Stimulated activated memory B cell treated with anti-CD40 and anti-IgM and Interleukin-4, amounts not matched to agents 10 μg/mL and 1 μg/mL and 100 μg/mL, for 72 hours (primary cell): ENCODE results near the gene RAB36.

ENCODE experiments used
- ATAC-seq: fragments of 150-1000 bp; cut with Tn5 transposase; 2 replicates; pipeline ENCODE4 v1.10.0; 2021
- H3K27ac Mint-ChIP-seq: one replicate; pipeline ENCODE4 v1.8.0; 2022; ENCODE audit warnings: mild to moderate bottlenecking, mixed read lengths
- H3K27me3 Mint-ChIP-seq: one replicate; pipeline ENCODE4 v1.8.0; 2022; ENCODE audit warnings: mixed read lengths
- H3K36me3 Mint-ChIP-seq: one replicate; pipeline ENCODE4 v1.8.0; 2022; ENCODE audit warnings: mixed read lengths
- H3K4me1 Mint-ChIP-seq: one replicate; pipeline ENCODE4 v1.8.0; 2022; ENCODE audit warnings: mixed read lengths
- H3K4me3 Mint-ChIP-seq: one replicate; pipeline ENCODE4 v1.8.0; 2022; ENCODE audit warnings: mild to moderate bottlenecking, moderate library complexity, mixed read lengths
- H3K9me3 Mint-ChIP-seq: one replicate; pipeline ENCODE4 v1.8.0; 2022; ENCODE audit warnings: mixed read lengths

RAB36 gene

DNA sequence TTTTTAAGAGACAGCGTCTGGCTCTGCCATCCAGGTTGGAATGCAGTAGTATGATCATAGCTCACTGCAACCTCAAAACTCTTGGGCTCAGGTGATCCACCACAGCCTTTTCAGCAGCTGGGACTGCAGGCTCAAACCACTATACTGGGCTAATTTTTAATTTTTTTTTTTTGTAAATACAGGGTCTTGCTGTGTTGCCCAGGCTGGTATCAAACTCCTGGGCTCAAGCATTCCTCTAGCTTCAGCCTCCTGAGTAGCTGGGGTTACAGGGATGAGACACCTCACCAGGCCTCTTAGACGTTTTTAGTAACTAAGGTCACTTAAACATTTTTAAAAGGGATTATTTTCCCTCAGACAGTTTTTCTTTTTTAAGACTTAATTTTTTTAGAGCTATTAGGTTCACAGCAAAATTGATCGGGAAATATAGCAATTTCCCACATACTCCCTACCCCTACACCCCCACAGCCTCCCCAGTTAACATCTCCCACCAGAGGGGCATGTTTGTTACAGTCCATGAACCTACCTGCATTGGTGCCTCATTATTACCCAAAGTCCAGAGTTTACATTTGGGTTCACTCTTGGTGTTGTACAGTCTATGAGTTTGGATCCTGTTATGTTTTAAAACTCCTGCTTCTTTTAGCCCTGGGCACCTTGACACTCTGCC, 39.0 kb downstream of the RAB36 start:
- H3K36me3 Mint-ChIP-seq = peaks cover 17% of the 10 kb centered on the region
- H3K9me3 Mint-ChIP-seq = no peaks in the 10 kb centered on the region
- H3K27ac Mint-ChIP-seq = no peak overlapping the region
- ATAC-seq = no peak
- no peak overlapping the region for H3K4me3 Mint-ChIP-seq
- peaks cover 66% of the 10 kb centered on the region for H3K4me1 Mint-ChIP-seq
- H3K27me3 Mint-ChIP-seq = no peaks in the 10 kb centered on the region

DNA sequence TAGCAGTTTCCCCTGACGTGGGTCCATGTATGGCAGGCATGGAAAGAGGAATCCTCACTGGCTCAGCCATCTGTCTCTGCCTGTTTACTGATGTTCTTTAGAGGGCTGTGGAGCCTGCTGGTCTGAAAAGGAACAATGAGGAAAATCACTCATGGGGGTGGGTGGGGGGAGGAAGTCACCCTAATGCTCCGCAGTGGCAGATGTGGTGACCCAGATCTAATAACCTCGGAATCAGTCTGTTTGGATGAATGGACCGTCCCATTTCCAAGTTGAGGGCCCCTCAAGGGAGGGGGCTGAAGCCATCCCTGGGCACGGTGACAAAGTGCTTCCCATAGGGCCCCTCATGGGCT, 39.5 kb downstream of the RAB36 start:
- no peak overlapping the region for H3K27ac Mint-ChIP-seq
- H3K4me3 Mint-ChIP-seq = no peak overlapping the region
- no peaks in the 10 kb centered on the region for H3K27me3 Mint-ChIP-seq
- ATAC-seq = no peak
- no peaks in the 10 kb centered on the region for H3K9me3 Mint-ChIP-seq
- H3K36me3 Mint-ChIP-seq = peaks cover 19% of the 10 kb centered on the region
- peaks cover 61% of the 10 kb centered on the region for H3K4me1 Mint-ChIP-seq

GRCh38 chr22:23187211-23187610, 41.9 kb downstream of the RAB36 start:
- no peaks in the 10 kb centered on the region for H3K27me3 Mint-ChIP-seq
- H3K27ac Mint-ChIP-seq = no peak overlapping the region
- no peak overlapping the region for H3K4me3 Mint-ChIP-seq
- H3K9me3 Mint-ChIP-seq = no peaks in the 10 kb centered on the region
- no peak for ATAC-seq
- peaks cover 32% of the 10 kb centered on the region for H3K36me3 Mint-ChIP-seq
- H3K4me1 Mint-ChIP-seq = peaks cover 59% of the 10 kb centered on the region

DNA sequence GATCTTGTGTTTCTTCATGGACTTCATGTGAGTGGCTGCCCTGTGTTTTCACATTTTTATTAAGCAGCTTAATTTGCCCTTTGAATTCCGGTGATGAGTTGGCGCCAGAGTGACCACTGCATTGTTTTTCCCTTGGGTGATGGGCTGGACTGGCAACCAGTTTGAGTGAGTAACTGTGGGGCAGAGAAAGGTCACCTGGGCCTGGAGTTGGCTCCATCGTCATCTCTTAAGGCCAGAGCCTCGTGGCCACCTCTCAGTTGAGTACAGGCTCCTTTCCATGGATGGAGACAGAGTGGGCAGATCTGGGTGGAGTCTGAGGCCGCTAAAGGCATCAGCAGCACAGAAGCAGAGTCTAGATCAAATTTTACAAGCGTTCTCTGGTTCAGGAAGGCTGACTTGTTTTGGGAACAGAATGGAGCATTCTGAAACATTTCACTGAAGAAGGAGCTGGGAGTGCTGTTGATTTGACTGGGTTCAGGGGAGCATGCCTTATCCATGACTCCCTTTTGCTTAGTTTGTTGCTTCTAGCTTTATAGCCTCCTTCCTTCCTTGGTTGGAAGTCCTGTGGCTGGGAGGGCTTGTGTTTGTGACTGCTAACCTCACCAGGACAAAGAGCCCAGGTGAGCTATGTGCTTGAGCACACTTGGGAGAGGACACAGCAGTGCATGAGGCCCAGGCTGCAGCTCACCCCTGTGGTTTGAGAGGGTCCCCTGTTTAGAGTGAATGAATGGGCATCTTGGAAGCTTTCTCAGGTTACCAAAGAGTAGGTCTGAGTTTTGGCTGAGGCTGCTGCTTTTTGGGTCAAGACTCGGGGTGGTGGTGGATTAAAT, 42.8 kb downstream of the RAB36 start:
- Mint-ChIP-seq H3K27ac (no peak overlapping the region), H3K4me1 (peaks cover 56% of the 10 kb centered on the region), H3K4me3 (no peak overlapping the region), H3K27me3 (no peaks in the 10 kb centered on the region), H3K9me3 (no peaks in the 10 kb centered on the region), H3K36me3 (peaks cover 32% of the 10 kb centered on the region)
- ATAC-seq = no peak

GRCh38 chr22:23190526-23190925, 45.2 kb downstream of the RAB36 start:
- no peaks in the 10 kb centered on the region for H3K27me3 Mint-ChIP-seq
- H3K4me3 Mint-ChIP-seq = no peak overlapping the region
- no peak overlapping the region for H3K27ac Mint-ChIP-seq
- H3K9me3 Mint-ChIP-seq = no peaks in the 10 kb centered on the region
- H3K36me3 Mint-ChIP-seq = peaks cover 32% of the 10 kb centered on the region
- H3K4me1 Mint-ChIP-seq = peaks cover 37% of the 10 kb centered on the region
- ATAC-seq = no peak

- no peaks in the 10 kb centered on the region for H3K9me3 Mint-ChIP-seq
- no peak for ATAC-seq
- no peaks in the 10 kb centered on the region for H3K27me3 Mint-ChIP-seq
- peaks cover 27% of the 10 kb centered on the region for H3K36me3 Mint-ChIP-seq
- no peak overlapping the region for H3K27ac Mint-ChIP-seq
- H3K4me3 Mint-ChIP-seq = no peak overlapping the region
- H3K4me1 Mint-ChIP-seq = peaks cover 25% of the 10 kb centered on the region
Measured at GRCh38 chr22:23192133-23192532, 46.9 kb downstream of the RAB36 start.

DNA sequence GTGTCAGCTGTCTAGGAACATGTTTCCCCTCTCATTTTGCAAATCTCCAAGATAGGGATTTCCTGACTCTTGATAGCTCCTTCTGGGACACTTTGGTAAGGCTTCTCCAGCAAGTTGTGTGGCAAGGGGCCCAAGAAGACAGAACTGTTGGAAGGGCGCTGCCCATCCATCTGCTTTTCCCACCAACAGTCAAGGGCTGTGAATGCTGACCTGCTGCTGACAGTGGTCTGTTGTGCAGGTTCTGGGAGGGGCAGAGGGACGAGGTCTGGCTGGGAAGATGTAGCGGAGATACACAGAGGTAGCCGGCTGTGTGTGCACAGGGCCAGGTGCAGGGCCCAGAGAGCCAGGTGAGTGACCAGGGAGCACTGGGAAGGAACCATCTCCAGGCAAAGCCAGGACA, 47.3 kb downstream of the RAB36 start:
- Mint-ChIP-seq H3K4me1 (peaks cover 21% of the 10 kb centered on the region), H3K27me3 (no peaks in the 10 kb centered on the region), H3K9me3 (no peaks in the 10 kb centered on the region), H3K27ac (no peak overlapping the region), H3K4me3 (no peak overlapping the region), H3K36me3 (peaks cover 28% of the 10 kb centered on the region)
- no peak for ATAC-seq

DNA sequence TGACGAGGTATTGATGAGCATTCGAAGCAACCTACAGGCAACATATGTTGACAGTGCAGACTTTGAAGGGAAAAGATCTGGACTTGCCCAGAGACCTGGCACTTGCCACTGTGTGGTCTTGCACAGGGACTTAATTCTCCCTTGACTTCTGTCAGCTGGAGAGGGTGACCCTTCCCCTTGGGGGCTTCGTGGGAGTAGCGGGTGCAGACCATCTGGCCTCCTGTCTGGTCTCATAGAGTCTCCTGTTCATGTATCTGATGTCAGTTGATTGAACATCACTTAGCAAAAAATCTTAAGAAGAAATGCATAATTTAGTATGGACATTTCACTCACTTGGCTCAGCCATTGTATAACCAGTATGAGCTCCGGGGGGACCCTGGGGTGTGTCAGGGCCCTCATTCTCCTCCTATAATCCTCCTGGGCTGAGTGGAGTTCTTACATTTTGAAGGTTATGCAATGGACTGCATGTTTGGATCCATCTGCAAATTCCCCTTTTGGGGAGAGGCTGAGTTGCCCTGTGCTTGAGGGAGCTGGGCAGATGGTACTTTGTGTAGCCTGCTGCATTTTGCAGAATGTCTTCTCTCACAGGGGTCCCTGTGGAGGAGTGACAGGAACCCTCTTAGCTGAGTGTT, 48.0 kb downstream of the RAB36 start:
- Mint-ChIP-seq H3K27me3 (no peaks in the 10 kb centered on the region), H3K27ac (no peak overlapping the region), H3K9me3 (no peaks in the 10 kb centered on the region), H3K36me3 (peaks cover 26% of the 10 kb centered on the region), H3K4me1 (peaks cover 13% of the 10 kb centered on the region), H3K4me3 (no peak overlapping the region)
- no peak for ATAC-seq

GRCh38 chr22:23193882-23194281, 48.6 kb downstream of the RAB36 start:
- Mint-ChIP-seq H3K36me3 (peaks cover 29% of the 10 kb centered on the region), H3K4me3 (no peak overlapping the region), H3K27me3 (no peaks in the 10 kb centered on the region), H3K9me3 (no peaks in the 10 kb centered on the region), H3K4me1 (peaks cover 13% of the 10 kb centered on the region), H3K27ac (no peak overlapping the region)
- no peak for ATAC-seq

GRCh38 chr22:23196165-23196564, 50.9 kb downstream of the RAB36 start:
- peaks cover 11% of the 10 kb centered on the region for H3K4me1 Mint-ChIP-seq
- no peak overlapping the region for H3K27ac Mint-ChIP-seq
- ATAC-seq = no peak
- H3K4me3 Mint-ChIP-seq = no peak overlapping the region
- H3K27me3 Mint-ChIP-seq = no peaks in the 10 kb centered on the region
- no peaks in the 10 kb centered on the region for H3K9me3 Mint-ChIP-seq
- H3K36me3 Mint-ChIP-seq = peaks cover 25% of the 10 kb centered on the region

DNA sequence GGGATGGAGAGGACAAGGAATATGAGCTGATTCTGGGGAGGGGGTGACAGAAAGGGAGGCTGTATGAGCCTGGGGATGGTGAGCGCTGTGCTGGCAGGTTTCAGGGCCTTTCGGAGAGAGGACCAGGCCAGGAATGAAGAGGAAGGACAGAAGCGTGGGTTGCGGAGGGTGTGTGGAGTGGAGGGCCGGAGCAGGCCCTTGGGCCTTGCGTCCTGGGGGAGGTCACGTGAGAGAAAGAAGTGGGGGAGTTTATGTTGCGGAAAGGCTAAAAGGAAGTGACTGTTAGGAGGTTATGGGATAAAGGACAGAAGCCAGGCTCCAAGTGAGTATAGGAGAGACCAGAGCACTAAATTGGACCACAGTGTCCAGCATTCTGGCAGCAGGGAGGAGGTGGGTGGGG, 52.6 kb downstream of the RAB36 start:
- peaks cover 16% of the 10 kb centered on the region for H3K36me3 Mint-ChIP-seq
- H3K4me1 Mint-ChIP-seq = peaks cover 8% of the 10 kb centered on the region
- no peaks in the 10 kb centered on the region for H3K9me3 Mint-ChIP-seq
- no peak for ATAC-seq
- H3K27ac Mint-ChIP-seq = no peak overlapping the region
- H3K4me3 Mint-ChIP-seq = no peak overlapping the region
- no peaks in the 10 kb centered on the region for H3K27me3 Mint-ChIP-seq

DNA sequence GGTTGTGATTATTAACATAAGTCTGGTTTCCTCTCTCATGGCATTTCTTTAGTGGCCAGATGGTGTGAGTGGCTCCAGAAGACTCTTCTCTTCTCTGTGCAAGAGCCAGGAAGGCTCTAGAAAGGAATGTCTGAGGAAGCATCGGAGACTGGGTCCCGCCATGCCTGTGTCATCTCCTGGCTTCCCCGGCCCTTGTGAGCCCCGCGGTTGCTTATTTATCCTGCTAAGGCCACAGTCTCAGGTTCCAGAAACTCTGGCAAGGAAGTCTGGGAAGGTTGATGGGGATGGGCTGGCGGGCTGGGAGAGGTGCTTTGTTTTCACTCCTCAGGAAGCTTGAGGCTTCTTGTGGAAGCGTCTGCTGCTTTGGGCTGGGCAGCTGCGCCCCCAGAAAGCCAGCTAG, 53.9 kb downstream of the RAB36 start:
- Mint-ChIP-seq H3K9me3 (no peaks in the 10 kb centered on the region), H3K27me3 (no peaks in the 10 kb centered on the region), H3K4me3 (no peak overlapping the region), H3K4me1 (peaks cover 6% of the 10 kb centered on the region), H3K36me3 (peaks cover 24% of the 10 kb centered on the region), H3K27ac (no peak overlapping the region)
- no peak for ATAC-seq

- no peak for ATAC-seq
- H3K27me3 Mint-ChIP-seq = no peaks in the 10 kb centered on the region
- peaks cover 24% of the 10 kb centered on the region for H3K36me3 Mint-ChIP-seq
- no peak overlapping the region for H3K4me3 Mint-ChIP-seq
- peaks cover 6% of the 10 kb centered on the region for H3K4me1 Mint-ChIP-seq
- H3K27ac Mint-ChIP-seq = no peak overlapping the region
- H3K9me3 Mint-ChIP-seq = no peaks in the 10 kb centered on the region
Measured at GRCh38 chr22:23200898-23201297, 55.6 kb downstream of the RAB36 start.

- H3K27me3 Mint-ChIP-seq = no peaks in the 10 kb centered on the region
- H3K36me3 Mint-ChIP-seq = peaks cover 28% of the 10 kb centered on the region
- H3K27ac Mint-ChIP-seq = no peak overlapping the region
- no peak for ATAC-seq
- no peak overlapping the region for H3K4me3 Mint-ChIP-seq
- H3K9me3 Mint-ChIP-seq = peaks cover 3% of the 10 kb centered on the region
- H3K4me1 Mint-ChIP-seq = peaks cover 18% of the 10 kb centered on the region
Measured at GRCh38 chr22:23202812-23203451, 57.7 kb downstream of the RAB36 start.

DNA sequence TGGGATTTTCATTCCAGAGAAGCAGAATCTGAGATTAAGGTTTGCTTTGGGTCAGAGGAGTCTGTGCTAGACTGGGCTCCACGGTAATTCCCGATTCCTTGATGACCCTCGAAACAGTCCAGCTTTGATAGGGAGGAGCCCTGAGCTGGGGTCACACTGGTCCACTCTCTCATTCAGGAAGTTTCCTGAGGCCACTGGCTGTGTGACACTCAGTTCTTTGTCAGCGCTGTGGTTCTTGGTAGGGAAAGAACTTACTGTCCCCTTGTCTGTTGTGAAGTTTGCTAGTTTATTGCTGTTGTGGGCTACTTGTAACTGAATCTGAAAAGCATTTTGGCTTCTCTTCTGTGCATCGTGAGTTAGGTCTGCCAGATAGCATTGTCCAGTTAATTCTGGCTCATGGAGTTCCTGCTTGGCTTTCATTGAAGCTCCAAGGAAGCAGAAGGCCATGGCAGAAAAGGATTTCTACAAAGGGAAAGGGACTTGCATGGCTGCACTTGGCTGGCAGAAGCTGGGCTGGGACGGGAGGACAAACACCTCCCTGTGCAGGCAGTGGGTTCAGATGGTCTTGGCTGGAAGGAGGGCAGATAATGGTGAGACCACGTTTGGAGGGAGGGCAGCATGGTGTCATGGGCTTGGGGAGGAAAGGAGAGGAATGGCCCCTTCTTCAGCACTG, 58.3 kb downstream of the RAB36 start:
- no peak overlapping the region for H3K4me3 Mint-ChIP-seq
- peaks cover 23% of the 10 kb centered on the region for H3K36me3 Mint-ChIP-seq
- H3K9me3 Mint-ChIP-seq = peaks cover 3% of the 10 kb centered on the region
- H3K27me3 Mint-ChIP-seq = no peaks in the 10 kb centered on the region
- no peak for ATAC-seq
- H3K27ac Mint-ChIP-seq = no peak overlapping the region
- peaks cover 24% of the 10 kb centered on the region for H3K4me1 Mint-ChIP-seq
